ENCODE data around the gene CASP5.
"Not testable (repeated sequence)": the region's sequence is repeated elsewhere in the genome, so short reads cannot be mapped to it uniquely, and the experiment has no call there.

GRCh38 chr11:105063245-105063941 lies 40.4 kb upstream of the CASP5 start:
- not testable (repeated sequence) for TF ChIP-seq CTCF (optimal IDR thresholded peaks at IDR 0.05 in 1 of 3, IDR thresholded peaks at IDR 0.05 in 1 of 3, conservative IDR thresholded peaks at IDR 0.05 in 1 of 3; ENCODE audit: extremely low read depth in 1 of 3, insufficient read depth in 2 of 3, low read length in 3 of 3); EZH2 (IDR thresholded peaks at IDR 0.05; ENCODE audit: low read length)

All from keratinocyte (primary cell).